Right atrium auricular region (tissue), 2 donors: ENCODE results near the gene SMAD2. TPM values are rescaled to one million over a fixed set of nuclear protein-coding genes. Genes with fewer than 3 reads are reported as not detected.

ENCODE experiments used
- DNase-seq: peaks from one replicate; pipeline ENCODE4 v3.0.0-alpha.2; 2019; ENCODE audit warnings: low spot score
- H3K27ac ChIP-seq, 2 donors: fragments of 200-600 bp; sonication (generic); 1 replicate in 1 of 2; 2 replicates in 1 of 2; pipeline ENCODE4 v1.5.1; 2016 to 2019
- H3K27me3 ChIP-seq, 2 donors: fragments of 200-600 bp; sonication (generic); one replicate each; pipeline versions ENCODE4 v1.5.1 to v1.6.0; 2017 to 2019
- H3K36me3 ChIP-seq: fragments of 200-600 bp; sonication (generic); one replicate; pipeline ENCODE4 v1.5.1; 2016
- H3K4me1 ChIP-seq, 2 donors: fragments of 200-600 bp; sonication (generic); one replicate each; pipeline versions ENCODE4 v1.5.1 to v1.6.0; 2017 to 2019
- H3K4me3 ChIP-seq, 2 donors: fragments of 200-600 bp; sonication (generic); 1 replicate in 1 of 2; 2 replicates in 1 of 2; pipeline ENCODE4 v1.5.1; 2017 to 2019; ENCODE audit warnings: mild to moderate bottlenecking in 1 of 2, moderate library complexity in 1 of 2
- H3K9me3 ChIP-seq, 2 donors: fragments of 200-600 bp; sonication (generic); one replicate each; pipeline ENCODE4 v1.5.1; 2019
- CTCF ChIP-seq, 2 donors: fragments of 200-600 bp; sonication (generic); IDR thresholded peaks; one replicate each; pipeline ENCODE4 v1.5.1; 2019; ENCODE audit warnings: antibody characterized with exemption in 2 of 2
- total RNA-seq, 2 donors: library from RNA; depleted of rRNA; stranded (reverse); fragments of >200 nt; gene quantifications; one replicate each; pipeline ENCODE4 v1.1.0, GENCODE V29; 2016

SMAD2 gene
- total RNA-seq, 2 donors from 2014 or later: 54.8 to 81.1 TPM

- Histone ChIP-seq H3K4me3 (no peak overlapping the region), H3K36me3 (no peaks in the 10 kb centered on the region), H3K4me1 (peaks cover 0 to 26% of the 10 kb centered on the region in 2 donors), H3K9me3 (peaks cover 0 to 6% of the 10 kb centered on the region in 2 donors), H3K27me3 (no peaks in the 10 kb centered on the region), H3K27ac (no peak overlapping the region)
- no peak for TF ChIP-seq CTCF (IDR thresholded peaks at IDR 0.05)
- DNase-seq: no peak
These were observed 34.8 kb downstream of the SMAD2 start for GRCh38 chr18:47895565-47896250.

GRCh38 chr18:47893939-47894699, 36.3 kb downstream of the SMAD2 start:
- no peaks in the 10 kb centered on the region for H3K27me3 ChIP-seq
- H3K36me3 ChIP-seq: no peaks in the 10 kb centered on the region
- no peak for DNase-seq
- no peak overlapping the region for H3K27ac ChIP-seq
- peaks cover 0 to 25% of the 10 kb centered on the region in 2 donors for H3K4me1 ChIP-seq
- no peak overlapping the region for H3K4me3 ChIP-seq
- no peak for TF ChIP-seq CTCF (IDR thresholded peaks at IDR 0.05)
- H3K9me3 ChIP-seq: no peaks in the 10 kb centered on the region

- no peak overlapping the region for H3K4me3 ChIP-seq
- TF ChIP-seq CTCF (IDR thresholded peaks at IDR 0.05): no peak
- no peak overlapping the region for H3K27ac ChIP-seq
- H3K27me3 ChIP-seq: no peaks in the 10 kb centered on the region
- no peaks in the 10 kb centered on the region for H3K36me3 ChIP-seq
- no peaks in the 10 kb centered on the region for H3K9me3 ChIP-seq
- no peak for DNase-seq
- peaks cover 0 to 15% of the 10 kb centered on the region in 2 donors for H3K4me1 ChIP-seq
These were observed 37.4 kb downstream of the SMAD2 start for GRCh38 chr18:47893047-47893446.

GRCh38 chr18:47888156-47888555, 42.3 kb downstream of the SMAD2 start:
- Histone ChIP-seq H3K4me1 (peaks cover 0 to 11% of the 10 kb centered on the region in 2 donors), H3K4me3 (no peak overlapping the region), H3K27me3 (no peaks in the 10 kb centered on the region), H3K9me3 (no peaks in the 10 kb centered on the region), H3K36me3 (no peaks in the 10 kb centered on the region), H3K27ac (no peak overlapping the region)
- no peak for DNase-seq
- no peak for TF ChIP-seq CTCF (IDR thresholded peaks at IDR 0.05)

GRCh38 chr18:47887227-47887626, 43.2 kb downstream of the SMAD2 start:
- H3K27me3 ChIP-seq: no peaks in the 10 kb centered on the region
- DNase-seq: no peak
- H3K4me1 ChIP-seq: peaks cover 0 to 11% of the 10 kb centered on the region in 2 donors
- no peaks in the 10 kb centered on the region for H3K9me3 ChIP-seq
- H3K27ac ChIP-seq: no peak overlapping the region
- H3K36me3 ChIP-seq: no peaks in the 10 kb centered on the region
- TF ChIP-seq CTCF (IDR thresholded peaks at IDR 0.05): no peak
- no peak overlapping the region for H3K4me3 ChIP-seq
